AG04450 (cell line): ENCODE results near the gene FGGY. TPM values are rescaled to one million over a fixed set of nuclear protein-coding genes. Genes with fewer than 3 reads are reported as not detected.

Experiments used
- CTCF ChIA-PET: fragments of 300-600, 350-600 bp; formaldehyde crosslinking; extraction: SDS; loops from one replicate; lab custom pipeline; 2022; ENCODE audit warnings: antibody characterized with exemption, inconsistent platforms; lab: Charles Lee
- POLR2A ChIA-PET: fragments of 350-600 bp; formaldehyde crosslinking; extraction: SDS; loops from one replicate; lab custom pipeline; 2021; ENCODE audit warnings: antibody characterized with exemption, inconsistent platforms; lab: Yijun Ruan, JAX
- DNase-seq: peaks from one replicate; pipeline ENCODE4 v3.0.0-alpha.2; 2011; ENCODE audit warnings: low read depth, low spot score
- H3K27ac ChIP-seq: one replicate; pipeline ENCODE4 v1.5.1; 2012; ENCODE audit warnings: low read depth, low read length, control low read depth
- H3K27me3 ChIP-seq: one replicate; pipeline ENCODE4 v1.6.0; 2012; ENCODE audit warnings: low read length; ENCODE audit not compliant: control insufficient read depth, insufficient read depth
- H3K4me3 ChIP-seq: 2 replicates; pipeline ENCODE4 v1.5.1; 2011; ENCODE audit warnings: mild to moderate bottlenecking, low read depth, low read length, control low read depth
- H3K9me3 ChIP-seq: 2 replicates; pipeline ENCODE4 v1.5.1; 2012; ENCODE audit warnings: low read length; ENCODE audit not compliant: control insufficient read depth, insufficient read depth
- CTCF ChIP-seq: IDR thresholded peaks from 2 replicates; pipeline ENCODE4 v1.5.1; 2011; ENCODE audit warnings: low read depth, low read length, control low read depth, inconsistent platforms
- polyA plus RNA-seq: library from polyadenylated mRNA; depleted of rRNA; stranded (reverse); fragments of >200 nt; gene quantifications from 2 replicates; pipeline ENCODE4 v1.2.3, GENCODE V29; 2011

The FGGY gene
- polyA plus RNA-seq, 1 experiment = 11.8 TPM

- H3K27ac ChIP-seq = no peak overlapping the region
- POLR2A ChIA-PET = no interaction called here
- TF ChIP-seq CTCF = no peak
- no peaks in the 10 kb centered on the region for H3K9me3 ChIP-seq
- H3K27me3 ChIP-seq = no peaks in the 10 kb centered on the region
- CTCF ChIA-PET = no interaction called here
- H3K4me3 ChIP-seq = no peak overlapping the region
- DNase-seq = no peak
Measured at GRCh38 chr1:59357645-59358320, 60.9 kb downstream of the FGGY start.

GRCh38 chr1:59359325-59359724 is 62.4 kb downstream of the FGGY start:
- no peaks in the 10 kb centered on the region for H3K9me3 ChIP-seq
- ChIA-PET POLR2A (no interaction called here), CTCF (interaction anchor here (1.2 kb wide), 1 partner anchor 339 kb away, joined by 3 read pairs; no protein-coding TSS in a partner anchor)
- H3K27ac ChIP-seq = no peak overlapping the region
- no peak for TF ChIP-seq CTCF
- H3K4me3 ChIP-seq = no peak overlapping the region
- no peaks in the 10 kb centered on the region for H3K27me3 ChIP-seq
- no peak for DNase-seq

- Histone ChIP-seq H3K27ac (no peak overlapping the region), H3K9me3 (no peaks in the 10 kb centered on the region), H3K27me3 (no peaks in the 10 kb centered on the region), H3K4me3 (no peak overlapping the region)
- CTCF ChIA-PET = no interaction called here
- DNase-seq = peak; percentile 20
- no peak for TF ChIP-seq CTCF
- POLR2A ChIA-PET = no interaction called here
Measured at GRCh38 chr1:59360170-59360569, 63.3 kb downstream of the FGGY start.

- H3K27ac ChIP-seq = no peak overlapping the region
- no peak for DNase-seq
- H3K4me3 ChIP-seq = no peak overlapping the region
- CTCF ChIA-PET = no interaction called here
- H3K27me3 ChIP-seq = no peaks in the 10 kb centered on the region
- no peak for TF ChIP-seq CTCF
- POLR2A ChIA-PET = no interaction called here
- no peaks in the 10 kb centered on the region for H3K9me3 ChIP-seq
Measured at GRCh38 chr1:59360729-59361128, 63.8 kb downstream of the FGGY start.

- no peaks in the 10 kb centered on the region for H3K27me3 ChIP-seq
- no peaks in the 10 kb centered on the region for H3K9me3 ChIP-seq
- POLR2A ChIA-PET = no interaction called here
- no peak for TF ChIP-seq CTCF
- H3K4me3 ChIP-seq = no peak overlapping the region
- H3K27ac ChIP-seq = no peak overlapping the region
- DNase-seq = no peak
- CTCF ChIA-PET = interaction anchor here (0.6 kb wide), 1 partner anchor 64 kb away, joined by 3 read pairs; no protein-coding TSS in a partner anchor
Measured at GRCh38 chr1:59361766-59362165, 64.9 kb downstream of the FGGY start.
